Mesendoderm (in vitro differentiated cells): Measurements from ENCODE around the gene AMPD2.
"Not testable (repeated sequence)": the region's sequence is repeated elsewhere in the genome, so short reads cannot be mapped to it uniquely, and the experiment has no call there.

Source experiments
- DNase-seq: peaks from one replicate; pipeline ENCODE4 v3.0.0; 2013
- H2AK5ac ChIP-seq: 2 replicates; pipeline ENCODE4 v1.6.1; 2013; ENCODE audit warnings: low read length, inconsistent platforms
- H2BK120ac ChIP-seq: 2 replicates; pipeline ENCODE4 v1.6.1; 2013; ENCODE audit warnings: low read depth, mild to moderate bottlenecking, low read length, moderate library complexity, mixed read lengths
- H2BK15ac ChIP-seq: replicated peaks from 2 replicates; pipeline ENCODE4 v1.6.1; 2013; ENCODE audit warnings: low read depth, mild to moderate bottlenecking, moderate library complexity
- H2BK5ac ChIP-seq: 2 replicates; pipeline ENCODE4 v1.6.1; 2013; ENCODE audit warnings: low read length, inconsistent platforms
- H3K18ac ChIP-seq: 2 replicates; pipeline ENCODE4 v1.6.1; 2013; ENCODE audit warnings: mild to moderate bottlenecking, low read length, mixed read lengths
- H3K23ac ChIP-seq: one replicate; pipeline ENCODE4 v1.6.1; 2013; ENCODE audit warnings: low read length
- H3K27ac ChIP-seq: 2 replicates; pipeline ENCODE4 v1.5.1; 2013; ENCODE audit warnings: low read depth, mild to moderate bottlenecking, inconsistent platforms, low read length, moderate library complexity
- H3K27me3 ChIP-seq: 2 replicates; pipeline ENCODE4 v1.6.1; 2013; ENCODE audit warnings: low read length, control low read depth, mild to moderate bottlenecking, inconsistent platforms; ENCODE audit not compliant: insufficient read depth, poor library complexity
- H3K36me3 ChIP-seq: 2 replicates; pipeline ENCODE4 v1.6.1; 2013; ENCODE audit warnings: low read length, inconsistent platforms; ENCODE audit not compliant: control insufficient read depth, insufficient read depth
- H3K4ac ChIP-seq: one replicate; pipeline ENCODE4 v1.6.1; 2013; ENCODE audit warnings: low read depth, mild to moderate bottlenecking, low read length, moderate library complexity
- H3K4me1 ChIP-seq: 2 replicates; pipeline ENCODE4 v1.6.1; 2013; ENCODE audit warnings: low read depth, low read length, inconsistent platforms; ENCODE audit not compliant: control insufficient read depth
- H3K4me2 ChIP-seq: 2 replicates; pipeline ENCODE4 v1.6.1; 2013; ENCODE audit warnings: low read length
- H3K4me3 ChIP-seq: 2 replicates; pipeline ENCODE4 v1.5.1; 2013; ENCODE audit warnings: mild to moderate bottlenecking, low read length
- H3K56ac ChIP-seq: one replicate; pipeline ENCODE4 v1.6.1; 2013; ENCODE audit warnings: low read length
- H3K79me1 ChIP-seq: 2 replicates; pipeline ENCODE4 v1.6.1; 2013; ENCODE audit warnings: low read length, inconsistent platforms
- H3K79me2 ChIP-seq: 2 replicates; pipeline ENCODE4 v1.6.1; 2013; ENCODE audit warnings: mild to moderate bottlenecking, low read length; ENCODE audit not compliant: control insufficient read depth, insufficient read depth
- H3K9ac ChIP-seq: 2 replicates; pipeline ENCODE4 v1.6.1; 2013; ENCODE audit warnings: low read length, inconsistent platforms
- H4K5ac ChIP-seq: one replicate; pipeline ENCODE4 v1.6.1; 2013; ENCODE audit warnings: low read length
- H4K8ac ChIP-seq: one replicate; pipeline ENCODE4 v1.6.1; 2013; ENCODE audit warnings: low read depth, mild to moderate bottlenecking, control low read depth, low read length, moderate library complexity
- WGBS: extraction: QIAGEN DNeasy Blood & Tissue Kit; methylation state at CpG from one replicate; pipeline ENCODE4 v1.1.7; 2013; ENCODE audit warnings: low lambda C conversion rate, missing lambda C conversion rate; ENCODE audit not compliant: insufficient coverage; ENCODE audit errors: extremely low coverage; 5-methylcytosine and 5-hydroxymethylcytosine counted together

AMPD2 gene

GRCh38 chr1:109659145-109659544 lies 39.5 kb downstream of the AMPD2 start:
- H4K5ac ChIP-seq, result no peak overlapping the region
- H3K4ac ChIP-seq, result no peak overlapping the region
- H3K79me2 ChIP-seq, result no peaks in the 10 kb centered on the region
- no peak overlapping the region for H3K27ac ChIP-seq
- H3K9ac ChIP-seq, result no peak overlapping the region
- no peak overlapping the region for H2BK5ac ChIP-seq
- H4K8ac ChIP-seq, result no peak overlapping the region
- H3K36me3 ChIP-seq, result no peaks in the 10 kb centered on the region
- no peak overlapping the region for H3K4me2 ChIP-seq
- H2BK15ac ChIP-seq, result no peak overlapping the region
- no peak overlapping the region for H3K56ac ChIP-seq
- H3K79me1 ChIP-seq, result no peaks in the 10 kb centered on the region
- H3K18ac ChIP-seq, result no peak overlapping the region
- no peak overlapping the region for H2BK120ac ChIP-seq
- no peak overlapping the region for H2AK5ac ChIP-seq
- peaks cover 2% of the 10 kb centered on the region for H3K4me1 ChIP-seq
- no peak overlapping the region for H3K23ac ChIP-seq
- H3K27me3 ChIP-seq, result peaks cover 3% of the 10 kb centered on the region
- no CpG with 5 or more reads among the region's 2 CpGs for WGBS
- peak; percentile 24 for DNase-seq
- no peak overlapping the region for H3K4me3 ChIP-seq

- Histone ChIP-seq H3K56ac (no peak overlapping the region), H3K27ac (no peak overlapping the region), H3K4me3 (no peak overlapping the region), H3K4ac (no peak overlapping the region), H4K8ac (no peak overlapping the region), H3K36me3 (no peaks in the 10 kb centered on the region), H3K9ac (no peak overlapping the region), H2BK120ac (no peak overlapping the region), H2BK5ac (no peak overlapping the region), H3K4me2 (no peak overlapping the region), H2AK5ac (no peak overlapping the region), H3K27me3 (no peaks in the 10 kb centered on the region), H3K4me1 (peaks cover 2% of the 10 kb centered on the region), H3K79me2 (no peaks in the 10 kb centered on the region), H3K79me1 (no peaks in the 10 kb centered on the region), H2BK15ac (no peak overlapping the region), H3K23ac (no peak overlapping the region), H3K18ac (no peak overlapping the region), H4K5ac (no peak overlapping the region)
- no CpG with 5 or more reads among the region's 5 CpGs for WGBS
- no peak for DNase-seq
Measured at GRCh38 chr1:109659997-109660690, 40.5 kb downstream of the AMPD2 start.

GRCh38 chr1:109660691-109661026 lies 41.0 kb downstream of the AMPD2 start:
- H4K8ac ChIP-seq, H2BK120ac ChIP-seq, H3K9ac ChIP-seq, H2BK15ac ChIP-seq, H3K4ac ChIP-seq, H3K4me1 ChIP-seq, H3K56ac ChIP-seq, H3K27me3 ChIP-seq, DNase-seq, H3K23ac ChIP-seq, H3K79me2 ChIP-seq, H3K4me2 ChIP-seq, H3K27ac ChIP-seq, H3K79me1 ChIP-seq, H3K36me3 ChIP-seq, H2BK5ac ChIP-seq, H3K18ac ChIP-seq, H2AK5ac ChIP-seq, H4K5ac ChIP-seq, H3K4me3 ChIP-seq: not testable (repeated sequence)
- no CpG with 5 or more reads among the region's 4 CpGs for WGBS

- Histone ChIP-seq H3K4me1 (no peaks in the 10 kb centered on the region), H2BK120ac (no peak overlapping the region), H3K9ac (no peak overlapping the region), H2BK15ac (no peak overlapping the region), H3K4ac (no peak overlapping the region), H3K4me3 (no peak overlapping the region), H3K79me1 (no peaks in the 10 kb centered on the region), H2BK5ac (no peak overlapping the region), H3K36me3 (no peaks in the 10 kb centered on the region), H4K8ac (no peak overlapping the region), H4K5ac (no peak overlapping the region), H3K27me3 (no peaks in the 10 kb centered on the region), H2AK5ac (no peak overlapping the region), H3K4me2 (no peak overlapping the region), H3K27ac (no peak overlapping the region), H3K18ac (no peak overlapping the region), H3K23ac (no peak overlapping the region), H3K56ac (no peak overlapping the region), H3K79me2 (no peaks in the 10 kb centered on the region)
- WGBS, result no CpG with 5 or more reads among the region's 2 CpGs
- no peak for DNase-seq
Measured at GRCh38 chr1:109661391-109661790, 41.8 kb downstream of the AMPD2 start.

- H3K4me3 ChIP-seq, result no peak overlapping the region
- no peaks in the 10 kb centered on the region for H3K27me3 ChIP-seq
- no peak overlapping the region for H2BK120ac ChIP-seq
- H2BK15ac ChIP-seq, result no peak overlapping the region
- no peak overlapping the region for H3K23ac ChIP-seq
- no peak overlapping the region for H2AK5ac ChIP-seq
- H4K8ac ChIP-seq, result no peak overlapping the region
- no peak overlapping the region for H3K4ac ChIP-seq
- H3K79me1 ChIP-seq, result no peaks in the 10 kb centered on the region
- no peak overlapping the region for H3K56ac ChIP-seq
- DNase-seq, result no peak
- H3K79me2 ChIP-seq, result no peaks in the 10 kb centered on the region
- H3K27ac ChIP-seq, result no peak overlapping the region
- no peak overlapping the region for H2BK5ac ChIP-seq
- no CpG with 5 or more reads among the region's 1 CpG for WGBS
- H3K36me3 ChIP-seq, result no peaks in the 10 kb centered on the region
- H3K18ac ChIP-seq, result no peak overlapping the region
- no peak overlapping the region for H3K4me2 ChIP-seq
- H3K9ac ChIP-seq, result no peak overlapping the region
- no peaks in the 10 kb centered on the region for H3K4me1 ChIP-seq
- no peak overlapping the region for H4K5ac ChIP-seq
Measured at GRCh38 chr1:109664671-109665070, 45.0 kb downstream of the AMPD2 start.
